PFSK-1 (cell line): ENCODE data around the gene EXOC7.

Source experiments
- FOXP2 ChIP-seq: optimal IDR thresholded peaks from 2 replicates; pipeline ENCODE3; 2011; ENCODE audit warnings: borderline replicate concordance, control low read depth, inconsistent platforms; ENCODE audit not compliant: insufficient read depth; ENCODE audit errors: extremely low read length, extremely low read depth
- POLR2AphosphoS5 ChIP-seq: IDR thresholded peaks from 2 replicates; pipeline ENCODE4 v1.6.1; 2012; ENCODE audit warnings: low read depth, mild to moderate bottlenecking, control low read depth, low read length, moderate library complexity
- SIN3A ChIP-seq: IDR thresholded peaks from 2 replicates; pipeline ENCODE4 v1.6.1; 2012; ENCODE audit warnings: mild to moderate bottlenecking, low read length, moderate library complexity, borderline replicate concordance; ENCODE audit not compliant: insufficient read depth
- TAF1 ChIP-seq: IDR thresholded peaks from 2 replicates; pipeline ENCODE4 v1.6.1; 2012; ENCODE audit warnings: low read length, control low read depth, borderline replicate concordance; ENCODE audit not compliant: insufficient read depth
- TF ChIP-seq, protein P1 (sequence below), 2 experiments: IDR thresholded peaks; 2 replicates each; pipeline versions ENCODE4 v1.6.1 to v1.8.0; 2011 to 2012; ENCODE audit warnings: low read depth in 2 of 2, low read length in 2 of 2, control low read depth in 1 of 2, inconsistent platforms in 1 of 2, mild to moderate bottlenecking in 1 of 2, moderate library complexity in 1 of 2; ENCODE audit not compliant: insufficient read depth in 1 of 2

The EXOC7 gene

GRCh38 chr17:76091526-76092286, 11.9 kb downstream of the EXOC7 start:
- TF ChIP-seq SIN3A (no peak), FOXP2 (no peak), POLR2AphosphoS5 (no peak), TAF1 (no peak)
- TF ChIP-seq, protein P1, sequence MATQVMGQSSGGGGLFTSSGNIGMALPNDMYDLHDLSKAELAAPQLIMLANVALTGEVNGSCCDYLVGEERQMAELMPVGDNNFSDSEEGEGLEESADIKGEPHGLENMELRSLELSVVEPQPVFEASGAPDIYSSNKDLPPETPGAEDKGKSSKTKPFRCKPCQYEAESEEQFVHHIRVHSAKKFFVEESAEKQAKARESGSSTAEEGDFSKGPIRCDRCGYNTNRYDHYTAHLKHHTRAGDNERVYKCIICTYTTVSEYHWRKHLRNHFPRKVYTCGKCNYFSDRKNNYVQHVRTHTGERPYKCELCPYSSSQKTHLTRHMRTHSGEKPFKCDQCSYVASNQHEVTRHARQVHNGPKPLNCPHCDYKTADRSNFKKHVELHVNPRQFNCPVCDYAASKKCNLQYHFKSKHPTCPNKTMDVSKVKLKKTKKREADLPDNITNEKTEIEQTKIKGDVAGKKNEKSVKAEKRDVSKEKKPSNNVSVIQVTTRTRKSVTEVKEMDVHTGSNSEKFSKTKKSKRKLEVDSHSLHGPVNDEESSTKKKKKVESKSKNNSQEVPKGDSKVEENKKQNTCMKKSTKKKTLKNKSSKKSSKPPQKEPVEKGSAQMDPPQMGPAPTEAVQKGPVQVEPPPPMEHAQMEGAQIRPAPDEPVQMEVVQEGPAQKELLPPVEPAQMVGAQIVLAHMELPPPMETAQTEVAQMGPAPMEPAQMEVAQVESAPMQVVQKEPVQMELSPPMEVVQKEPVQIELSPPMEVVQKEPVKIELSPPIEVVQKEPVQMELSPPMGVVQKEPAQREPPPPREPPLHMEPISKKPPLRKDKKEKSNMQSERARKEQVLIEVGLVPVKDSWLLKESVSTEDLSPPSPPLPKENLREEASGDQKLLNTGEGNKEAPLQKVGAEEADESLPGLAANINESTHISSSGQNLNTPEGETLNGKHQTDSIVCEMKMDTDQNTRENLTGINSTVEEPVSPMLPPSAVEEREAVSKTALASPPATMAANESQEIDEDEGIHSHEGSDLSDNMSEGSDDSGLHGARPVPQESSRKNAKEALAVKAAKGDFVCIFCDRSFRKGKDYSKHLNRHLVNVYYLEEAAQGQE (IDR thresholded peaks at IDR 0.05; ENCODE audit: insufficient read depth in 1 of 2, low read depth in 2 of 2, low read length in 2 of 2) = no peak

DNA sequence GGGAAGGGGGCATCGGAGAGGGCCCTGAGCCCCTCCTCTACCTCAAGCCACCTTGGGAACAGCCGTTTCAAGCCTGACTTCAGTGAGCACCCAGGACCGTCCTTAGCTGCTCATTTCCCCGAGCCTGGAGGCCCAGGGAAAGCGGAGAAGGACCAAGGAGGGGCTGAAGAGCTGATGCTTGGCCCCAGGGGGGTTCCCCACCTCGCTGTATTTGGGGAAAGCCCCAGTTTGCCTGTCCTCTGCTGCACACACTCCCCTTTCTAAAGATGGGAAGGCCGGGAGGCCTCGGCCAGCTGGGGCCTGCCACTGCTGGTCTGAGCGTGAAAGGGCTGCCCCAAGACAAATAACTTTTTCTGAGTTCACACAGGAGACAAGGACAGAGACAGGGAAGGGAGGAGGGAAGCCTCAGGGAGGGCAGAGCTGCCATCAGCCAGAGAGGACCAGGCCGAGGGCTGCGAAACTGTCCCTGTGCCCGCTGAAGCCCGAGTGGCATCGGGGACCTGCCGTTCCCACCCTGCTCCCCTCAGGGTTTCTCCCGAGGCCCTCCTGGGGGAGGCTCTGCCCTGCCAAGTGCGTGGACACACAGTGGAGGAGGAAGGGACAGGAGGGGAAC, 13.0 kb downstream of the EXOC7 start:
- TF ChIP-seq SIN3A (no peak), TAF1 (no peak), FOXP2 (no peak), POLR2AphosphoS5 (no peak)
- TF ChIP-seq, protein P1 (IDR thresholded peaks at IDR 0.05; ENCODE audit: insufficient read depth in 1 of 2, low read depth in 2 of 2, low read length in 2 of 2) = no peak

DNA sequence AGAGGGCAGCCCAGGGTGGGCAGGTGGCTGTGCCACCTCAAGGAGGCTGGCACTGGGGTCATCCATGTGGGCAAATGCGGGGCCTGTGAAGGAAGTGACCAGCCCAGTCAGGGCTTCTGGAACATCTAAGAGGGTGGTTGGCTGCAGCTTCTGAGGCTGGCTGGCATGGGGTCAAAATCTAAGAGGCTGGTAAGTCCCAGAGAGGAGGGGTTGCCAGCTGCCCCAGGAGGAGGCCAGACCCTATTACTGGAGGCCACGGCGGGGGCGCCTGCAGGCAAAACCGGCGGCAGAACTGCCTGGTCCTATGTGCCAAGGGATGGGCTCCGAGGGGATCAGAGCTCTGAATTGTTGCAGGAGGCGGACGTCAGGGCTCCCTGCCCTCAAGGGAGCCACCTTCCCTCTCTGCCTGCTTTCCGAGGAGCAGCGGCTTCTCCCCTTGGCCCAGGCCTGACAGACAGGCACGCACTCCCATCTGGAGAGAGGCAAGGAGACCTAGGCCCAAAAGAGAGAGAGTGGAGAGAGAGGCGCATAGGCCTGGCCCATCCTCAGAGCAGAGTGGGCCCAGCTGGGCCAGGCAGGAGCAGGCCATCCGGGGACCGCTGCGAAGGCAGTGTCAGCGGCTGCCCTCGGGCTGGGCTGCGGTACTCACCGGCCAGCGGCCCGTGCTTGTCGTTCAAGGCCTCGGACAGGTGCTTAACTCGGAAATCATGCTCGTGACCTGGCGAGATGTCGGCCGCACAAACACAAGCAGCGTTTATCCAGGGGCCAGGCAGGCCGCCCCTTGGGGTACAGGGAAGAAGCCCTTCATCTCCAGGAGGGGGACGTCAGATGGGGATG, 13.7 kb downstream of the EXOC7 start:
- TF ChIP-seq POLR2AphosphoS5 (no peak), TAF1 (no peak), SIN3A (no peak)

GRCh38 chr17:76088868-76089576, 14.6 kb downstream of the EXOC7 start:
- TF ChIP-seq POLR2AphosphoS5 (no peak), SIN3A (no peak), TAF1 (no peak), FOXP2 (no peak)
- TF ChIP-seq, protein P1 (IDR thresholded peaks at IDR 0.05; ENCODE audit: insufficient read depth in 1 of 2, low read depth in 2 of 2, low read length in 2 of 2) = no peak
